Mesothelial cell of epicardium (in vitro differentiated cells): ENCODE measurements around the gene NR6A1. TPM values are rescaled to one million over a fixed set of nuclear protein-coding genes. Genes with fewer than 3 reads are reported as not detected.

Source experiments
- DNase-seq, 2 experiments: peaks; one replicate each; pipeline ENCODE4 v3.0.0; 2021; ENCODE audit warnings: low spot score in 2 of 2; ENCODE audit not compliant: unreplicated experiment in 2 of 2
- H3K27ac Mint-ChIP-seq: 2 replicates; pipeline ENCODE4 v1.8.0; 2021; ENCODE audit warnings: mixed read lengths
- H3K27me3 Mint-ChIP-seq: 2 replicates; pipeline ENCODE4 v1.8.0; 2021; ENCODE audit warnings: low read depth, mixed read lengths
- H3K36me3 Mint-ChIP-seq: 2 replicates; pipeline ENCODE4 v1.8.0; 2021; ENCODE audit warnings: mixed read lengths
- H3K4me1 Mint-ChIP-seq: 2 replicates; pipeline ENCODE4 v1.8.0; 2021; ENCODE audit warnings: mixed read lengths
- H3K4me3 Mint-ChIP-seq: 2 replicates; pipeline ENCODE4 v1.8.0; 2021; ENCODE audit warnings: mild to moderate bottlenecking, moderate library complexity, mixed read lengths
- H3K9me3 Mint-ChIP-seq: 2 replicates; pipeline ENCODE4 v1.8.0; 2021; ENCODE audit warnings: mixed read lengths
- total RNA-seq: library from RNA; stranded (reverse); gene quantifications from 3 replicates; pipeline ENCODE4 v1.2.1, GENCODE V29; 2021
- TF ChIP-seq, protein P1 (sequence below): fragments of 200-600 bp; sonication (generic); IDR thresholded peaks from one replicate; pipeline ENCODE4 v1.5.0; 2021; ENCODE audit warnings: antibody characterized with exemption; ENCODE audit not compliant: unreplicated experiment

Gene NR6A1
- total RNA-seq, 1 donor from 2014 or later = 5.9 TPM

DNA sequence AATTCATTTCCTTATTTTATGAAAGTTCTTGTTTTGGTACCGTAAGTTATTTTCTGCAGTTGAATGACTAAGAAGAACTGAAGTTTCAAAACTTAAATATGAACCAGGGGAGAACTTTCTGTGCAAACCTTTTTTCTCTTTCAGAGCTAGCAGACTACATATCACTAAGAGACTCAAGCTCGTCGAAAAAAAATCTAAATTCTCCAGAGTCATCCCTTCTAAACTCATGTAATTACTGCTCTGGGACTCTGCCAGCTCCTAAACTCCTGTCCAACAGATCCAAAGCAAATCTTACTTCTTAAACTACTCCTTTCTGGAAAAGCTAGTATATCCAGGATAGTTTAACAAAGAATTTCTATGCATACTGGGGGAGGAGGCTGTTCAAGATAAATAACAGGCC lies 176.9 kb downstream of the NR6A1 start:
- Mint-ChIP-seq H3K4me1 (peaks cover 65% of the 10 kb centered on the region), H3K4me3 (peak overlapping the region; percentile 18)

DNA sequence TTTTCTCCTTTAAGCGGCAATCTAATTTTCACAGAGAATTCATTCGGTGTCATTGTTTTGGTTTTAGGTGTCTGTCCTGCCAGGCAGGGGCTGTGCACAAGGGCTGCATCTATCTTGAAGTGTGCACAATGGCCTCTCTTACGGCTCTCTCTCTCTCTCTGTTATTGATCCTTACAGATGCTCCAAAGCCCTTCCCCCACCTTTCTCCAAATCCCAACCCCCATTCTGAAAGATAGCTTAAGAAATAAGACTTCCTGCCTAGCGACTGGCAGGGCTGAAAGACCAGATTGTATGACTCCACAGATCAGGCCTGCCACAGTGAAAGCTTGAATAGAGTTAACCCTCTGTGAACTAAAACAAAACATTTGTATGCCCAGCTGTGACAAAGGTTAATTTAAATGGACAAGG lies 177.5 kb downstream of the NR6A1 start:
- TF ChIP-seq, protein P1, sequence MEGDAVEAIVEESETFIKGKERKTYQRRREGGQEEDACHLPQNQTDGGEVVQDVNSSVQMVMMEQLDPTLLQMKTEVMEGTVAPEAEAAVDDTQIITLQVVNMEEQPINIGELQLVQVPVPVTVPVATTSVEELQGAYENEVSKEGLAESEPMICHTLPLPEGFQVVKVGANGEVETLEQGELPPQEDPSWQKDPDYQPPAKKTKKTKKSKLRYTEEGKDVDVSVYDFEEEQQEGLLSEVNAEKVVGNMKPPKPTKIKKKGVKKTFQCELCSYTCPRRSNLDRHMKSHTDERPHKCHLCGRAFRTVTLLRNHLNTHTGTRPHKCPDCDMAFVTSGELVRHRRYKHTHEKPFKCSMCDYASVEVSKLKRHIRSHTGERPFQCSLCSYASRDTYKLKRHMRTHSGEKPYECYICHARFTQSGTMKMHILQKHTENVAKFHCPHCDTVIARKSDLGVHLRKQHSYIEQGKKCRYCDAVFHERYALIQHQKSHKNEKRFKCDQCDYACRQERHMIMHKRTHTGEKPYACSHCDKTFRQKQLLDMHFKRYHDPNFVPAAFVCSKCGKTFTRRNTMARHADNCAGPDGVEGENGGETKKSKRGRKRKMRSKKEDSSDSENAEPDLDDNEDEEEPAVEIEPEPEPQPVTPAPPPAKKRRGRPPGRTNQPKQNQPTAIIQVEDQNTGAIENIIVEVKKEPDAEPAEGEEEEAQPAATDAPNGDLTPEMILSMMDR = no peak
- Mint-ChIP-seq H3K27me3 (no peaks in the 10 kb centered on the region), H3K9me3 (no peaks in the 10 kb centered on the region), H3K36me3 (no peaks in the 10 kb centered on the region), H3K4me1 (peaks cover 65% of the 10 kb centered on the region), H3K4me3 (peak overlapping the region; percentile 55), H3K27ac (peak overlapping the region; percentile 97)
- no peak for DNase-seq

More for the DNA sequence above, 176.9 kb downstream of the NR6A1 start:
- DNase-seq = no peak
- Mint-ChIP-seq H3K9me3 (no peaks in the 10 kb centered on the region), H3K27me3 (no peaks in the 10 kb centered on the region), H3K27ac (peak overlapping the region; percentile 97), H3K36me3 (no peaks in the 10 kb centered on the region)
- TF ChIP-seq, protein P1 = no peak

DNA sequence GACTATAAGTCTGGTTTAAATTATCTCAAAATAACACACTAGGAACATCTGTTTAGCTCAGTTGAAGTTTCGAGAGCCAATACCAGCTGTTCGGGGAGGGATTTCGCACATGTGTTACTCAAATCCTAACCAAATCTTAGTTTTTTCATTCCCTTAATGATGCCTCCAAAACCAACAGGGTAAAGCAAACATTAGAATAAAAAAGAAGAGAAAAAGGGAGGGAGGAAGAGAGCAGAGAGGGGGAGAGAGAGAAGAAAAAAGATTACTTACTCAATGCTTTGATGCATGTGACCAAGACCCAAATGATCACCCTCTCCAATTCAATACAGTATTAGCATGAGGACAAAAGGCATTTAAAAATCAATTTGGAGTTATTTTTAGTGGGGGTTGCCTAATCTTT lies 177.9 kb downstream of the NR6A1 start:
- Mint-ChIP-seq H3K9me3 (no peaks in the 10 kb centered on the region), H3K27me3 (no peaks in the 10 kb centered on the region), H3K4me3 (peak overlapping the region; percentile 55), H3K27ac (peak overlapping the region; percentile 97), H3K36me3 (no peaks in the 10 kb centered on the region), H3K4me1 (peaks cover 65% of the 10 kb centered on the region)
- no peak for DNase-seq
- TF ChIP-seq, protein P1 = no peak

DNA sequence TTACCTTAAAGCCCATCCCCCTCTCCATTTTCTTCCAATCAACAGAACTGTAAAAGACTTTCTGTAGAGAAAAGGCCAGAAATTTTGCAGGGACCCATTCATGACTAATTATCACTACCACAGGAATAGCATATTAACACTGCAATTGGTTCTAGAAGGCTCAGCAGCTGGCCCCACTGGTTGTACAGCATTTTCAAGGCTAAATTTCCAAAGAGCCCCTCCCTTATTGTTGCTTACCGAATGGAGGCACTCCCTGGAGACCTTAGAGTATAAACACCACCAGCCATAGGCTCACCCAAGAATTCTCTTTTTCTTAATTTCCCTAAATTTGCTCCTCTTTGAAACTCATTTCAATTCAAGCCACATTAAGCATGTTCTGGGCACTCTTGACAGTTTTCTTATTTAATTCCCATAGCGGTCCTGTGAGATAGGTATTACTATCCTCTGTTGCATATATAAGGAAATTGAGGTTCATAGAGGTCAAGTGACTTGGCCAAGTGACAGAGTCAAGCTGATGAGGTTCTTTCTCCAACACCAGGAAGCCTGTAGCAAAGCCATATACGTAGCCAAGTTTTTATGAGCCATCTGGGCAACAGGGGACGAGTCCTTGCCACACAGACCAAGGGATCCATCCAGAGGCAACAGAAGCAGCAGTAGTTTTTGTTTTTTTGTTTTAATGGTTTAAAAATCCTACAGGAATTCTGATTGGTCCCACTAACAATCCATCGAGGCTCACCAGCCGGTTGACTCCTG lies 180.0 kb downstream of the NR6A1 start:
- Mint-ChIP-seq H3K9me3 (no peaks in the 10 kb centered on the region), H3K27ac (no peak overlapping the region), H3K4me3 (no peak overlapping the region), H3K36me3 (no peaks in the 10 kb centered on the region), H3K27me3 (no peaks in the 10 kb centered on the region), H3K4me1 (peaks cover 51% of the 10 kb centered on the region)
- no peak for DNase-seq
- TF ChIP-seq, protein P1 = no peak

DNA sequence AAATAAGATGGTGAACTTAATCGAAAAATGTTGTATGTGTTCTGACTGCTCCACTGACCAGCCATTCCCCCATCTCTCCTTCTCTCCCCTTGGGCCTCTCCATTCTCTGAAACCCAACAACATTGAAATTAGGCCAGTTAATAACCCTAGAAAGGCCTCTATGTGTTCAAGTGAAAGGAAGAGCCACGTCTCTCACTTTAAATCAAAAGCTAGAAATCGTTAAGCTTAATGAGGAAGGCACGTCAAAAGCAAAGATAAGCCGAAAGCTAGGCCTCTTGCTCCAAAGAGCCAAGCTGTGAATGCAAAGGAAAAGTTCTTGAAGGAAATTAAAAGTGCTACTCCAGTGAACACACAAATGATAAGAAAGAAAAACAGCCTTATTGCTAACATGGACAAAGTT lies 186.5 kb downstream of the NR6A1 start:
- TF ChIP-seq, protein P1 = no peak
- Mint-ChIP-seq H3K27ac (no peak overlapping the region), H3K4me1 (peaks cover 8% of the 10 kb centered on the region), H3K27me3 (no peaks in the 10 kb centered on the region), H3K36me3 (peaks cover 4% of the 10 kb centered on the region), H3K9me3 (peaks cover 15% of the 10 kb centered on the region), H3K4me3 (no peak overlapping the region)
- DNase-seq = no peak

DNA sequence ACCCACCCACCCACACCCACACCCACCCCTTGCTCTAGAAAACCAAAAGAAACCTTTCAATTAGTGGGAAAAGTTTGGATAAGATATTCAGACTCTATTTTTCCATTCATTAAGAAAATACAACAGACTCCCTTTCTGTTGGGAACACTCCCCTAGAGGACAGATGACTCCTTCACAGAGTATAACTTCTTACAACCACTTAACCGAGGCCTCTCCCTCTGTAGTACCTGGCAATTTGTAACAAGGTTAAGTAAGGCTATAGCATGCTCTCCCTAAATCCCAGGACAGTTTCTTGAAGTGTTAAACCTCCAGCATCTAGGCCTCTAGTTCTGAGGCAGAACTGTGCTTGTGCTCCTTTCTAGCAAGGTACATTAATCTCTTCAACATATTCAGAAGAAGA lies 188.0 kb downstream of the NR6A1 start:
- Mint-ChIP-seq H3K4me1 (peaks cover 8% of the 10 kb centered on the region), H3K27me3 (no peaks in the 10 kb centered on the region), H3K9me3 (peaks cover 15% of the 10 kb centered on the region), H3K27ac (no peak overlapping the region), H3K36me3 (peaks cover 4% of the 10 kb centered on the region), H3K4me3 (no peak overlapping the region)
- TF ChIP-seq, protein P1 = no peak
- no peak for DNase-seq
